Measurements from ENCODE around the gene SPTB. TPM values are rescaled to one million over a fixed set of nuclear protein-coding genes. Genes with fewer than 3 reads are reported as not detected.
A peak's percentile ranks its signal among the peaks of the same experiment; 100 is the strongest.
"Not testable (repeated sequence)": the region's sequence is repeated elsewhere in the genome, so short reads cannot be mapped to it uniquely, and the experiment has no call there.

SPTB gene
- total RNA-seq, 1 donor = under 0.01 TPM

DNA sequence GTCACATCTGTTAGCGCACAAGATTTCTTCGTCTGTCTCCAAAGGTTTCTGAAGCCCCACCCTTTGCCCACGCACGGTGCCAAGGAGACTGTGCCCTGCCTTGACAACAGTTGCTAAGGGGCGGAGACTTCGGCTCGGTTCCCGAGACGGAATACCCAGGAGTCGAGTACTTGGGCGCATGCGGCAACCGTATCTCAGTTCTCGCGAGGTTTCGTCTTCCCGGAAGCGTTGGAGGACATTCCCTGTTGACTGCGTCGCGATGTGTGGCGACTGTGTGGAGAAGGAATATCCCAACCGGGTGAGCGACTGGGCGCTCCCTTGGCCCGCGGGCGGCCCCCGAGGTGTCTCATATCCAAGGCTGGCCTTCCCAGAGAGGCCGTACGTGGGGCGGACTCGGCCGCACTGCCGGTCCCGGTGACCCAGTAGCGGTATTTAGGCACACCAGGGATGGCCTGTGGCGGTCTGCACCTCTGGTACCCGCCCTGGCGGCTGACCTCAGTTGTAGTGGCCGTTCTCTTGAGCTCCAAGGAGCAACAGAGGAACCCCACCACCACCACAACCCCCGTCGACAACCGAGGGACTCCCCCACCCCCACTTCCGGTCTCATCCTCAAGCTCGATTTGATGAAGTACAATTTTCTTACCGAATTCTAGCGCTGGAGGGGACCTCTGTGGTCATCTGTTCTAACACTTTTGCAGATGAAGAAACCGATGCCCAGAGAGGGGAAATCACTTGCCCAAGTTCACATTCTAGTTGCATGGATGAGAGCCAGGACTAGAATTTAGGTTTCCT lies 34.7 kb upstream of the SPTB start, which contains the start of gene CHURC1:
CHURC1 (plus strand) TSS at position 219 of the 792 bp plus-strand sequence; CDS start at position 260, 41 bp downstream.
- DNase-seq (ENCODE audit: low read depth) = peak; percentile 99
- H3K4me3 ChIP-seq (ENCODE audit: low read depth, low read length) = peak within 1 kb of the TSS; percentile 97
- TF ChIP-seq, protein P1, sequence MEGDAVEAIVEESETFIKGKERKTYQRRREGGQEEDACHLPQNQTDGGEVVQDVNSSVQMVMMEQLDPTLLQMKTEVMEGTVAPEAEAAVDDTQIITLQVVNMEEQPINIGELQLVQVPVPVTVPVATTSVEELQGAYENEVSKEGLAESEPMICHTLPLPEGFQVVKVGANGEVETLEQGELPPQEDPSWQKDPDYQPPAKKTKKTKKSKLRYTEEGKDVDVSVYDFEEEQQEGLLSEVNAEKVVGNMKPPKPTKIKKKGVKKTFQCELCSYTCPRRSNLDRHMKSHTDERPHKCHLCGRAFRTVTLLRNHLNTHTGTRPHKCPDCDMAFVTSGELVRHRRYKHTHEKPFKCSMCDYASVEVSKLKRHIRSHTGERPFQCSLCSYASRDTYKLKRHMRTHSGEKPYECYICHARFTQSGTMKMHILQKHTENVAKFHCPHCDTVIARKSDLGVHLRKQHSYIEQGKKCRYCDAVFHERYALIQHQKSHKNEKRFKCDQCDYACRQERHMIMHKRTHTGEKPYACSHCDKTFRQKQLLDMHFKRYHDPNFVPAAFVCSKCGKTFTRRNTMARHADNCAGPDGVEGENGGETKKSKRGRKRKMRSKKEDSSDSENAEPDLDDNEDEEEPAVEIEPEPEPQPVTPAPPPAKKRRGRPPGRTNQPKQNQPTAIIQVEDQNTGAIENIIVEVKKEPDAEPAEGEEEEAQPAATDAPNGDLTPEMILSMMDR (IDR thresholded peaks at IDR 0.05; ENCODE audit: insufficient read depth, low read length) = no peak

DNA sequence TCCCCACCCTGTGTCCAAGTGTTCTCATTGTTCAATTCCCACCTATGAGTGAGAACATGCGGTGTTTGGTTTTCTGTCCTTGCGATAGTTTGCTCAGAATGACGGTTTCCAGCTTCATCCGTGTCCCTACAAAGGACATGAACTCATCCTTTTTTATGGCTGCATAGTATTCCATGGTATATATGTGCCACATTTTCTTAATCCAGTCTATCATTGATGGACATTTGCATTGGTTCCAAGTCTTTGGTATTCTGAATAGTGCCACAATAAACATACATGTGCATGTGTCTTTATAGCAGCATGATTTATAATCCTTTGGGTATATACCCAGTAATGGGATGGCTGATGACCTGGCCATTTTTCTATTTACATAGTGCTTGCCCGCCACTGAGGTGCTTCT lies 33.8 kb upstream of the SPTB start:
- not testable (repeated sequence) for H3K4me3 ChIP-seq (ENCODE audit: low read depth, low read length); DNase-seq (ENCODE audit: low read depth)

- peak; percentile 13 for DNase-seq (ENCODE audit: low read depth)
These were observed 32.6 kb upstream of the SPTB start for GRCh38 chr14:64912261-64912660.

GRCh38 chr14:64910847-64911495 lies 31.3 kb upstream of the SPTB start:
- TF ChIP-seq, protein P1 (IDR thresholded peaks at IDR 0.05; ENCODE audit: insufficient read depth, low read length) = peak; percentile 84
- DNase-seq (ENCODE audit: low read depth) = peak; percentile 59

More at GRCh38 chr14:64912261-64912660, 32.6 kb upstream of the SPTB start:
- no peak overlapping the region for H3K4me3 ChIP-seq (ENCODE audit: low read depth, low read length)
- TF ChIP-seq, protein P1 (IDR thresholded peaks at IDR 0.05; ENCODE audit: insufficient read depth, low read length) = no peak

GRCh38 chr14:64906022-64906421 lies 26.3 kb upstream of the SPTB start:
- no peak for DNase-seq (ENCODE audit: low read depth)
- H3K4me3 ChIP-seq (ENCODE audit: low read depth, low read length) = no peak overlapping the region
- TF ChIP-seq, protein P1 (IDR thresholded peaks at IDR 0.05; ENCODE audit: insufficient read depth, low read length) = no peak

More at GRCh38 chr14:64910847-64911495, 31.3 kb upstream of the SPTB start:
- H3K4me3 ChIP-seq (ENCODE audit: low read depth, low read length) = no peak overlapping the region

- peak; percentile 22 for DNase-seq (ENCODE audit: low read depth)
- H3K4me3 ChIP-seq (ENCODE audit: low read depth, low read length) = no peak overlapping the region
- TF ChIP-seq, protein P1 (IDR thresholded peaks at IDR 0.05; ENCODE audit: insufficient read depth, low read length) = no peak
These were observed 20.3 kb upstream of the SPTB start for GRCh38 chr14:64899958-64900357.

- TF ChIP-seq, protein P1 (IDR thresholded peaks at IDR 0.05; ENCODE audit: insufficient read depth, low read length) = peak; percentile 51
- H3K4me3 ChIP-seq (ENCODE audit: low read depth, low read length) = no peak overlapping the region
- peak; percentile 80 for DNase-seq (ENCODE audit: low read depth)
These were observed 12.2 kb upstream of the SPTB start for GRCh38 chr14:64891839-64892375.
